ENCODE measurements around the gene CHD6.

CHD6 gene

GRCh38 chr20:41458761-41459160, 159.4 kb downstream of the CHD6 start:
- DNase-seq, result no peak

GRCh38 chr20:41457173-41457857, 160.9 kb downstream of the CHD6 start:
- no peak for DNase-seq

DNA sequence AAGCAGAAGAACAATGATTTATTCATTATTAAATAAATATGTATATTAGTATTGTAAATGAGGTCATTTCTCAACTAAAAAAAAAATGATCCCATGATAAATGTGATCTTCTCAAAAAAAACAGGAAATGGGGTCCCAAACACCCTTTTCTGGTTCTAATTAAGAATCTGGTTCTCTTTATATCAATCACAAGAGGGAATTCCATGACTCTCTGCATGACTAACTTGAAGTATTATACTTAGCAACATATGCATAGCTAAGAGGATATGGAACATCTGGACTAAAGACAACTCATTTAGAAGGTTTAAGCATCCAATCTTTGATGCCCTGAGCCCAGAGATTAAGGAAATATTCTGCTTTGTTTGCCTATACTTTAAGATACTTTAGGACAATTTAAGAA, 161.8 kb downstream of the CHD6 start:
- no peak for DNase-seq

- no peak for DNase-seq
Observed at GRCh38 chr20:41454250-41454649, 163.9 kb downstream of the CHD6 start.

GRCh38 chr20:41453010-41453950, 164.9 kb downstream of the CHD6 start:
- DNase-seq, result no peak

- no peak for DNase-seq
Observed at GRCh38 chr20:41452226-41452625, 166.0 kb downstream of the CHD6 start.

GRCh38 chr20:41447006-41447405, 171.2 kb downstream of the CHD6 start:
- no peak for DNase-seq

- DNase-seq, result no peak
Observed at GRCh38 chr20:41446456-41446855, 171.7 kb downstream of the CHD6 start.

- no peak for DNase-seq
Observed at GRCh38 chr20:41444821-41445220, 173.4 kb downstream of the CHD6 start.

DNA sequence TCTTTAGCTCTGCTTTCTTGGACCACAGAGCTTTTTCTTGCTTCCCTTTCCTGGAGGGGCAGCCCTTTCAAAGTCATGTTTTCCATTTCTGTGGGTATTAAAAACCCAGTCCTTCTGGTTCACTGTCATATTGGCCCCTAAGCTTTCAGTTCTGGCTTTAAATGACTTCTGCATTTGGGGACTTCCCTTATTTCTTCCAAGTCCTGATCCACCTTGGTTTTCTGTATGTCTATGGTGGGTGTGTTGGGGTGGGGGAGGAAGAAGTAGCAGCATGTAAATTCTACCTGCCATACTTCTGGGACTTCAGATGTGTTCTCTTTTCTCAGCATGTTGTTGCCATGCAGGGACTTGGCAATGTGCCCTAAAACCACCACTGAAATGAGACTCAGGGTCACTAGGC, 174.5 kb downstream of the CHD6 start:
- DNase-seq, result no peak

DNA sequence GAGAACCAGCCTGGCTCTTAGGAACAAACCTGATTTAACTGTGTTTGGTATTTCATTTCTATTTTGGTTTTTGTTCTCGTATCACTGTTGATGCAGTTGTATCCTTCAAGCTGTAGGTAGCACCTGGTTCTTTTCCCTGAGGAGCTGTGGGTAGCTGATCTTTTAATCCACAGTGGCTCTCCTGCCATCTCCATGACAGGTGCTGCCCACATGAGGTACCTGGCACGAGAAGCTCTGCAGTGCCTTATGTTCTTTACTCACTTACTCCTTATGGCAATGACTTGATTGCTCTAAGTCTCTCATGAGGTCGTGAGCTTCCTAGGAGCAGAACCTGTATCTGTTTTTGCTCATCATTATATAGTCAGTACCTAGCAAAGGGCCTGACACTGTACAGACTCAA, 177.3 kb downstream of the CHD6 start:
- no peak for DNase-seq

DNA sequence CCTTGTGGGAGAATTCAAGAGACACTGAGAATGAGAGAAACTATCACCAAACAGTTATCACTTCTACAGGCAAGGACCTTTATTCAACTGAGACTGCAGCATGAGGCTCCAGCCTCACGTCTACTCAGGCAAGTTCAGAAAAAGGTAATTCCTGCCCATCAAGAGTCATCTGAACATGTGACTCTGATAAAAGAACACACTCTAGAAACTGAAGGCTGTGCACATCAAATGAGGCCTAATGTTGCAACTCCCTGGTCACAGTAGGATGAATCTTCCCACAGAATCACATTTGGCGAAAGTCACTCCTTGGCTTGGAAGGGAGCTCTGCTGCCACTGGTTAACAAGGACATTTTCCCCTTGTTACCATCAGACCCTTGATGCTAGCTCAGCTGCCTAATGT, 180.3 kb downstream of the CHD6 start:
- no peak for DNase-seq

GRCh38 chr20:41436679-41437078, 181.5 kb downstream of the CHD6 start:
- no peak for DNase-seq

DNA sequence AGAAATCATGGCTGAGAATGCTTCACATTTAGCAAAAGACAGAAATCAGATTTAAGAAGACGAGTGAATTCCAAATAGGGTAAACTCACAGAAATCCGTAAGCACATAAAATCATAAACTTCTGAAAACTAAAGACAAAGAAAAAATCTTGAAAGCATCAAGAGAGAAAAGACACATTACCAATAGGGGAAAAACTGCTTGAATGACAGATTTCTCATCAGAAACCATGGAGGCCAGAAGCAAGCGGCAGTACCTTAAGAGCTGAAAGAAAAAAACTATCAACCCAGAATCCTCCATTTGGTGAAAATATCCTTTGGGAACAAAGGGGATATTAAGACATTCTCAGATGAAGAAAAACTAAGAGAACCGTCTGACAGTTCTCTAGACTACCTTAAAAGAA, 185.0 kb downstream of the CHD6 start:
- no peak for DNase-seq

DNA sequence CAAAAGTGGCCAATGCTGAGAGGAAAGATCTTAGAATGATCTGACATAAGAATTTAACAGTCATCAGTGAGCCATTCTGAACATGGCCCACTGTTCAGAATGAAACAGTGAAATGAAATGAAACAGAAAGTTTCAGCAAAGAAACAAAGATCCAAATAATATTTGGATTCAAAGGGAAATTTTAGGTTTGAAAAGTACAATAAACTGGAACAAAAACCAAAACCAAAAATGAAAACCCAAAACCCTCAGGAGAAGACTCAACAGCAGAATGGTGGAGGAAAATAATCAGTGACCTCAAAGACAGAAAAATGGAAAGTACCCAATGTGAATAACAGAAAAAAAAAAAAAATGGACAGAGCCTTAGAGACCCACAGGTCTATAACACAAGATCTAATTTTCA, 185.4 kb downstream of the CHD6 start:
- no peak for DNase-seq

DNA sequence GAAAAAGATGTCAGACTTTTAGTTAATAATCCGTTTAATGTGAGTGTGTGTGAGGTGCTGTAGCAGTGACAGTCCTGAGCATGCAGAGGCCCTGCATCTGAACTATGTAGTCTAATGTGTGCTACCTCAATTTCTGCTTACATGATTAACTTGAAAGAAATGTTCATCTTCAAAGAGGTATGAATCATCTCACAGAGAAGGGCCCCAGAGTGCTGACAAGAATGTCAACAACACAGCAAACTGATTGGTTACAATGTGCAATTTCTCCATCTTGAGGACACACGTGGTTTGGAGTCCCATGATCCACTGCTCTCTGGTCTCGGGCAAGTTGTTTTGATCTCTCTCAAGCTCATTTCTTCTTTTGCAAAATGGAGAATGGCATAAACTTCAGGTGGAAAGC, 189.9 kb downstream of the CHD6 start:
- peak; percentile 15 to 20 for DNase-seq

GRCh38 chr20:41427833-41428232, 190.3 kb downstream of the CHD6 start:
- no peak for DNase-seq

- DNase-seq, result no peak
Observed at GRCh38 chr20:41426976-41427375, 191.2 kb downstream of the CHD6 start.

GRCh38 chr20:41426086-41426830, 191.9 kb downstream of the CHD6 start:
- no peak for DNase-seq

- no peak for DNase-seq
Observed at GRCh38 chr20:41425180-41425884, 192.8 kb downstream of the CHD6 start.

- DNase-seq, result no peak
Observed at GRCh38 chr20:41424546-41424945, 193.6 kb downstream of the CHD6 start.

- DNase-seq, result no peak
Observed at GRCh38 chr20:41424011-41424410, 194.2 kb downstream of the CHD6 start.

DNA sequence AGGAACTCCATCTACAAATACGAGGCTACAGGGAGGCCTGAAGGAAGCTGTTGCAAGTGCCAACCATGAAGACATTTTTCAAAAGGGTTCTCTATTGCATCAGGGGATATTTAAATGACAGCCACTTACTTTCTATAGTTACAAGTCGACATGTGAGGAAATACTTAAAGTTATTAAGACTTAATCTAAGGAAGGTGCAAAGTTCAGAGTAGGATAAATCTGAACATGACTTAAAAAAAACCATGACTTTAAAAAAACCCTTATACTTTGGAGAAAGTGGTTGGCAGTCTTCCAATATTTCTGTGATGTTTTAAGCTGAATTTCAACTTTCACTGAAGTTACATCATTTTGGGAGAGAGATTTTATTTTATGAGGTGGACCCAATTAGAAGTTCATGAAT, 195.2 kb downstream of the CHD6 start:
- no peak for DNase-seq

Data from CD4-positive, alpha-beta T cell treated with Interleukin-1 beta for 1 hour (primary cell).